Endothelial cell of umbilical vein (primary cell): ENCODE measurements around the gene SIGLEC6. TPM values are rescaled to one million over a fixed set of nuclear protein-coding genes. Genes with fewer than 3 reads are reported as not detected.

Source experiments
- BruUV-seq: library from RNA; stranded (reverse); fragments of 400-500 nt; replicated peaks from 2 replicates; lab custom pipeline; 2021; lab: Mats Ljungman, UMichigan
- CTCF ChIA-PET: fragments of 300-600, 350-600 bp; sonication (Branson Sonifier 250); formaldehyde crosslinking; loops from one replicate; lab custom pipeline; 2021; ENCODE audit warnings: antibody characterized with exemption, inconsistent platforms; lab: Charles Lee
- POLR2A ChIA-PET: fragments of 300-600, 350-600 bp; sonication (Branson Sonifier 250); formaldehyde crosslinking; loops from one replicate; lab custom pipeline; 2021; ENCODE audit warnings: antibody characterized with exemption, inconsistent platforms; lab: Charles Lee
- DNase-seq: peaks from one replicate; pipeline ENCODE4 v3.0.0-alpha.2; 2011; ENCODE audit warnings: low read depth, low spot score
- FAIRE-seq: peaks from 2 replicates; lab custom pipeline; 2011; peaks lifted over from hg19 to GRCh38; lab: Jason Lieb, UNC
- H2AFZ ChIP-seq: 2 replicates; pipeline ENCODE4 v1.6.0; 2012; ENCODE audit warnings: low read depth, low read length, control low read depth, inconsistent platforms
- H3K27ac ChIP-seq: 2 replicates; pipeline ENCODE4 v1.5.1; 2011; ENCODE audit warnings: low read depth, mild to moderate bottlenecking, control low read depth, low read length, moderate library complexity; ENCODE audit not compliant: insufficient read depth
- H3K27me3 ChIP-seq, 2 experiments: 2 replicates each; pipeline versions ENCODE4 v1.6.0 to v1.6.1; 2011; ENCODE audit warnings: low read length in 2 of 2, mixed read lengths in 1 of 2; ENCODE audit not compliant: control insufficient read depth in 2 of 2, insufficient read depth in 2 of 2
- H3K36me3 ChIP-seq, 2 experiments: 2 replicates in 1 of 2; 3 replicates in 1 of 2; pipeline ENCODE4 v1.5.1; 2011; ENCODE audit warnings: low read length in 2 of 2, mild to moderate bottlenecking in 1 of 2, moderate library complexity in 1 of 2; ENCODE audit not compliant: control insufficient read depth in 2 of 2, insufficient read depth in 2 of 2; ENCODE audit errors: extremely low read depth in 1 of 2
- H3K4me1 ChIP-seq: 3 replicates; pipeline ENCODE4 v1.5.1; 2011; ENCODE audit warnings: mild to moderate bottlenecking, low read length; ENCODE audit not compliant: control insufficient read depth, insufficient read depth; ENCODE audit errors: extremely low read depth
- H3K4me2 ChIP-seq: 2 replicates; pipeline ENCODE4 v1.6.1; 2011; ENCODE audit warnings: low read length, control low read depth, mixed read lengths; ENCODE audit not compliant: insufficient read depth
- H3K4me3 ChIP-seq, 3 experiments: fragments of 200-600 bp in 1 of 3; sonication (generic), shearing (Covaris generic) in 1 of 3; replicated peaks in 1 of 3; 2 replicates each; pipeline ENCODE4 v1.5.1; 2011 to 2016; ENCODE audit warnings: control low read depth in 3 of 3, low read length in 3 of 3, mild to moderate bottlenecking in 2 of 3, inconsistent platforms in 1 of 3, low read depth in 1 of 3, moderate library complexity in 1 of 3; ENCODE audit not compliant: insufficient read depth in 1 of 3
- H3K79me2 ChIP-seq: 2 replicates; pipeline ENCODE4 v1.6.0; 2012; ENCODE audit warnings: low read length, inconsistent platforms; ENCODE audit not compliant: control insufficient read depth, insufficient read depth
- H3K9ac ChIP-seq: replicated peaks from 2 replicates; pipeline ENCODE3; 2011; ENCODE audit warnings: low read length, control low read depth; ENCODE audit not compliant: insufficient read depth; ENCODE audit errors: extremely low read depth
- H3K9me1 ChIP-seq: replicated peaks from 3 replicates; pipeline ENCODE4 v1.6.0; 2011; ENCODE audit warnings: mild to moderate bottlenecking, low read length; ENCODE audit not compliant: control insufficient read depth, insufficient read depth; ENCODE audit errors: extremely low read depth
- H3K9me3 ChIP-seq: replicated peaks from 2 replicates; pipeline ENCODE4 v1.5.1; 2012; ENCODE audit warnings: low read length, inconsistent platforms; ENCODE audit not compliant: control insufficient read depth, insufficient read depth
- H4K20me1 ChIP-seq: replicated peaks from 2 replicates; pipeline ENCODE3; 2011; ENCODE audit warnings: mild to moderate bottlenecking, low read length; ENCODE audit not compliant: control insufficient read depth, insufficient read depth; ENCODE audit errors: extremely low read depth
- CTCF ChIP-seq, 2 donors: IDR thresholded peaks; 1 replicate in 1 of 2; 2 replicates in 1 of 2; pipeline ENCODE4 v1.5.1; 2011; ENCODE audit warnings: low read length in 2 of 2, mild to moderate bottlenecking in 2 of 2, moderate library complexity in 2 of 2, control low read depth in 1 of 2, inconsistent platforms in 1 of 2, low read depth in 1 of 2; ENCODE audit not compliant: insufficient read depth in 1 of 2; ENCODE audit errors: extremely low read depth in 1 of 2
- FOS ChIP-seq: IDR thresholded peaks from 2 replicates; pipeline ENCODE4 v1.6.1; 2011; ENCODE audit warnings: mild to moderate bottlenecking, low read length, moderate library complexity, borderline replicate concordance; ENCODE audit not compliant: insufficient read depth
- GATA2 ChIP-seq: IDR thresholded peaks from 2 replicates; pipeline ENCODE4 v1.7.0; 2011; ENCODE audit warnings: low read depth, mild to moderate bottlenecking, moderate library complexity, mixed read lengths, low read length; ENCODE audit not compliant: insufficient read length, insufficient read depth
- MAX ChIP-seq: IDR thresholded peaks from 2 replicates; pipeline ENCODE4 v1.6.1; 2011; ENCODE audit not compliant: insufficient read depth, insufficient read length
- MYC ChIP-seq: IDR thresholded peaks from one replicate; pipeline ENCODE4 v1.6.1; 2011; ENCODE audit warnings: mild to moderate bottlenecking, low read depth, low read length
- POLR2A ChIP-seq: IDR thresholded peaks from 2 replicates; pipeline ENCODE4 v1.6.1; 2012; ENCODE audit warnings: low read depth, mild to moderate bottlenecking, control low read depth, low read length
- POLR2AphosphoS5 ChIP-seq: IDR thresholded peaks from 2 replicates; pipeline ENCODE4 v1.6.1; 2012; ENCODE audit warnings: low read depth, mild to moderate bottlenecking, control low read depth, low read length, moderate library complexity; ENCODE audit not compliant: insufficient read depth
- dilution Hi-C: fragments of 300-500 bp; cut with MboI; formaldehyde crosslinking; loops from one replicate; pipeline ENCODE4 v1.15.0; 2019; ENCODE audit warnings: low sequenced_read_pairs; ENCODE audit not compliant: extremely low pct_ligation_motif_present
- intact Hi-C: fragments of 100-400 bp; cut with micrococcal nuclease; formaldehyde crosslinking; loops from one replicate; pipeline ENCODE4 v1.10.0; 2022
- polyA plus RNA-seq, 4 experiments: library from polyadenylated mRNA; depleted of rRNA in 3 of 4; stranded (reverse) in 3 of 4; unstranded in 1 of 4; fragments of >200 nt; gene quantifications; 2 replicates each; pipeline versions ENCODE4 v1.2.1 to v1.2.3, GENCODE V29; 2011 to 2012; ENCODE audit warnings: missing spikeins in 1 of 4
- total RNA-seq: library from RNA; stranded (reverse); gene quantifications from 2 replicates; pipeline ENCODE4 v1.2.3, GENCODE V29; 2021

Gene SIGLEC6
- total and polyA plus RNA-seq, 2 donors (not counting 3 experiments of a cell fraction or from before 2014, with no cell fraction given) = not detected

GRCh38 chr19:51576850-51577249 is 45.4 kb upstream of the SIGLEC6 start:
- no peak for FAIRE-seq
- dilution Hi-C loops (no loop called here), intact Hi-C loops (loop anchor here (10.0 kb wide), 1 partner anchor 108 kb away; no protein-coding TSS in a partner anchor)
- Histone ChIP-seq H3K27me3 (no peaks in the 10 kb centered on the region), H3K27ac (no peak overlapping the region), H3K9me1 (no peaks in the 10 kb centered on the region), H3K9me3 (no peaks in the 10 kb centered on the region), H2AFZ (no peak overlapping the region), H3K4me2 (no peak overlapping the region), H3K9ac (no peak overlapping the region), H4K20me1 (no peaks in the 10 kb centered on the region), H3K4me3 (no peak overlapping the region), H3K4me1 (peaks cover 30% of the 10 kb centered on the region), H3K79me2 (peaks cover 48% of the 10 kb centered on the region), H3K36me3 (peaks cover 9 to 13% of the 10 kb centered on the region in 2 experiments)
- ChIA-PET CTCF (no interaction called here), POLR2A (no interaction called here)
- DNase-seq = no peak
- BruUV-seq = no TSS peak
- no peak for TF ChIP-seq MYC
- TF ChIP-seq FOS = no peak
- TF ChIP-seq CTCF (IDR thresholded peaks at IDR 0.05; ENCODE audit: extremely low read depth in 1 of 2, insufficient read depth in 1 of 2, low read depth in 1 of 2, low read length in 2 of 2) = no peak
- no peak for TF ChIP-seq POLR2A
- TF ChIP-seq POLR2AphosphoS5 = no peak

DNA sequence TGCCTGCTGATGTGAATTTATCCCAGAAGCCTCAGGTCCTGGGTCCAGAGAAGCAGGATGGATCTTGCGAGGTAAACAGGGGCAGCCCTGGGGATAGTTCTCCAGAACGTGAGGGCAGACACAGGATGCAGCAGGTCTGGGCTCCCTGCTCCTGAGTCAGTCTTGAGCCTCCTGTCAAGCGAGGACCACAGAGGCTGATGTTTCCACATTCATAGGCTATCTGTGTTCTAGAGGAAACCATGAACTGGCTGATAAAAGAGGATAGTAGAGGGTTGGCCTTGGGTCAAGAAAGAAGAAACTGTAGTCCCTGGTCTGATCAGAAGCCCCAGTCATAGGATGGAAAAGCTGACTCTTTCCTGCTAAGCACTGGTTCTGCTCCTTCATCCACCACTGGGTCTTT is 41.9 kb upstream of the SIGLEC6 start:
- H4K20me1 ChIP-seq = no peaks in the 10 kb centered on the region
- no peak overlapping the region for H2AFZ ChIP-seq
- DNase-seq (peak; percentile 34), FAIRE-seq (no peak)
- CTCF ChIA-PET = interaction anchor here (1.0 to 1.9 kb wide), 2 partner anchors 26 to 84 kb away, joined by 7 to 15 read pairs; no protein-coding TSS in a partner anchor
- H3K9me1 ChIP-seq = no peaks in the 10 kb centered on the region
- H3K4me2 ChIP-seq = peak overlapping the region; percentile 96
- H3K4me1 ChIP-seq = peaks cover 33% of the 10 kb centered on the region
- intact Hi-C loops (loop anchor here (1.0 to 10.0 kb wide), 3 partner anchors 27 to 111 kb away; no protein-coding TSS in a partner anchor), dilution Hi-C loops (no loop called here)
- H3K79me2 ChIP-seq = peaks cover 45% of the 10 kb centered on the region
- peaks cover 2 to 11% of the 10 kb centered on the region in 2 experiments for H3K27me3 ChIP-seq
- peak overlapping the region in 1 of 3 experiments; percentile 85 for H3K4me3 ChIP-seq
- H3K36me3 ChIP-seq = peaks cover 0 to 5% of the 10 kb centered on the region in 2 experiments
- POLR2A ChIA-PET = no interaction called here
- peak overlapping the region; percentile 81 for H3K9ac ChIP-seq
- TF ChIP-seq POLR2A = no peak
- TF ChIP-seq GATA2 = peak; percentile 46
- TF ChIP-seq MAX = no peak
- TF ChIP-seq FOS = no peak
- H3K9me3 ChIP-seq = no peaks in the 10 kb centered on the region
- BruUV-seq = TSS peak; percentile 30
- peak overlapping the region; percentile 95 for H3K27ac ChIP-seq
